Metanephros (tissue), 1 donor: ENCODE data around the gene SCML1. TPM values are rescaled to one million over a fixed set of nuclear protein-coding genes. Genes with fewer than 3 reads are reported as not detected.

ENCODE experiments used
- total RNA-seq: library from RNA; depleted of rRNA; stranded (reverse); fragments of >200 nt; gene quantifications from one replicate; pipeline ENCODE4 v1.2.3, GENCODE V29; 2014

SCML1 gene
- total RNA-seq: 17.3 TPM

GRCh38 chrX:17736856-17737709 is at the start of gene SCML1:
TSS of gene SCML1 (plus strand) at chrX:17737493. CDS start at chrX:17744187, 6,694 bp downstream.

Other genes with a start within 250 kb of the SCML1 start
- gene RAI2, start 123.8 kb downstream of the SCML1 start, total RNA-seq: 5.3 TPM